Osteoblast (primary cell): ENCODE data around the gene JPH2. TPM values are rescaled to one million over a fixed set of nuclear protein-coding genes. Genes with fewer than 3 reads are reported as not detected.

Experiments
- DNase-seq: peaks from one replicate; pipeline ENCODE4 v3.0.0; 2011; ENCODE audit warnings: low spot score, mixed read lengths; ENCODE audit not compliant: insufficient read length; ENCODE audit errors: missing footprints
- H2AFZ ChIP-seq: 2 replicates; pipeline ENCODE4 v1.6.0; 2011; ENCODE audit warnings: mild to moderate bottlenecking, low read length
- H3K27ac ChIP-seq: 2 replicates; pipeline ENCODE4 v1.5.1; 2011; ENCODE audit warnings: mild to moderate bottlenecking, low read depth, low read length, moderate library complexity
- H3K27me3 ChIP-seq: 2 replicates; pipeline ENCODE4 v1.6.0; 2012; ENCODE audit warnings: mild to moderate bottlenecking, control low read depth, inconsistent platforms, low read length, moderate library complexity; ENCODE audit not compliant: insufficient read depth
- H3K36me3 ChIP-seq: 2 replicates; pipeline ENCODE4 v1.5.1; 2011; ENCODE audit warnings: mild to moderate bottlenecking, low read length, control low read depth, moderate library complexity; ENCODE audit not compliant: insufficient read depth
- H3K4me1 ChIP-seq: 2 replicates; pipeline ENCODE4 v1.5.1; 2011; ENCODE audit warnings: mild to moderate bottlenecking, low read length, control low read depth, moderate library complexity; ENCODE audit not compliant: insufficient read depth
- H3K4me2 ChIP-seq: 2 replicates; pipeline ENCODE4 v1.6.0; 2011; ENCODE audit warnings: mild to moderate bottlenecking, low read length; ENCODE audit not compliant: insufficient read depth
- H3K4me3 ChIP-seq: fragments of 200-600 bp; sonication (generic); 3 replicates; pipeline ENCODE4 v1.5.1; 2012; ENCODE audit warnings: mild to moderate bottlenecking, low read length, inconsistent platforms; ENCODE audit not compliant: insufficient read depth
- H3K79me2 ChIP-seq: 2 replicates; pipeline ENCODE4 v1.6.0; 2012; ENCODE audit warnings: mild to moderate bottlenecking, low read length, control low read depth, inconsistent platforms; ENCODE audit not compliant: insufficient read depth
- H3K9me3 ChIP-seq: 2 replicates; pipeline ENCODE4 v1.5.1; 2011; ENCODE audit warnings: low read depth, low read length, control low read depth
- H4K20me1 ChIP-seq: 2 replicates; pipeline ENCODE4 v1.6.0; 2012; ENCODE audit warnings: mild to moderate bottlenecking, low read length, control low read depth; ENCODE audit not compliant: insufficient read depth
- CTCF ChIP-seq: IDR thresholded peaks from 2 replicates; pipeline ENCODE4 v1.5.1; 2011; ENCODE audit warnings: mild to moderate bottlenecking, low read depth, low read length, moderate library complexity; ENCODE audit errors: extremely low read depth
- total RNA-seq: library from RNA; depleted of rRNA; stranded (reverse); fragments of >200 nt; gene quantifications from 2 replicates; pipeline ENCODE4 v1.2.3, GENCODE V29; 2012

Gene JPH2
- total RNA-seq, 1 donor, result 2.2 TPM

DNA sequence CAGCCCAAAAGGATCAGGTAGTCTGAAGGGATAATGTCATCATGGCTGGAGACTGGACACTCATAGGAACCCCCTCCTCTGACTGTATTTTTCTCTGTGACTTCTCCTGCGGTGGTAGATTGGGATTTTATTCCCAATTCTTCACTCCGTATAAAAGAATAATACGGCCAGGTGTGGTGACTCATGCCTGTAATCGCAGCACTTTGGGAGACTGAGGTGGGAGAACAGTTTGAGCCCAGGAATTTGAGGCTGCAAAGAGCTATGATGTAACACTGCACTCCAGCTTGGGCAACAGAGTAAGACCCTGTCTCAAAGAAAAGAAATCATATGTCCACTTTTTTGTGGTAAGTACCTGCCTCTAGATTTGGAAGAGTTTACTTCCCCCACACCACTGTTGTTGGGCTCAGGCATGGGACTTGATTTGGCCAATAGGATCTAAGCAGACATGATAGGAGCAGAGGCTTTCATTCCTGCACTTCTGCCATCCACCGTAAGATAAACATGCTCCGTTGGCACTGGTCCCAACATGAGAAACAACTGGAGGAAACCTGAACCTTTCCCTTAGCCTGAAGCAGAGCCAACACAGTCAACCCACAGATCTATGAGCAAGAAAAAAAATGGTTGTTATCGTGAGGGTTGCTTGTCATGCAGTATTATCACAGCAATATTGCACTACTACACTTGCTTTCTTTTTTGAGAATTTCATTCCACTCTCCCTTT lies 82.0 kb downstream of the JPH2 start:
- TF ChIP-seq CTCF, result no peak

GRCh38 chr20:44102582-44102981 lies 84.4 kb downstream of the JPH2 start:
- H3K27ac ChIP-seq, result no peak overlapping the region
- H3K4me2 ChIP-seq, result no peak overlapping the region
- no peaks in the 10 kb centered on the region for H3K36me3 ChIP-seq
- DNase-seq, result no peak
- H3K9me3 ChIP-seq, result no peaks in the 10 kb centered on the region
- no peak for TF ChIP-seq CTCF
- no peaks in the 10 kb centered on the region for H3K79me2 ChIP-seq
- H3K4me3 ChIP-seq, result no peak overlapping the region
- H4K20me1 ChIP-seq, result no peaks in the 10 kb centered on the region
- H2AFZ ChIP-seq, result no peak overlapping the region
- H3K4me1 ChIP-seq, result no peaks in the 10 kb centered on the region
- peaks cover 31% of the 10 kb centered on the region for H3K27me3 ChIP-seq

More for the DNA sequence above, 82.0 kb downstream of the JPH2 start:
- no peak for DNase-seq
- H3K36me3 ChIP-seq, result no peaks in the 10 kb centered on the region
- no peak overlapping the region for H3K4me3 ChIP-seq
- no peaks in the 10 kb centered on the region for H3K79me2 ChIP-seq
- no peak overlapping the region for H3K4me2 ChIP-seq
- peaks cover 5% of the 10 kb centered on the region for H3K9me3 ChIP-seq
- no peak overlapping the region for H2AFZ ChIP-seq
- H3K27me3 ChIP-seq, result peaks cover 37% of the 10 kb centered on the region
- H4K20me1 ChIP-seq, result no peaks in the 10 kb centered on the region
- no peak overlapping the region for H3K27ac ChIP-seq
- no peaks in the 10 kb centered on the region for H3K4me1 ChIP-seq

DNA sequence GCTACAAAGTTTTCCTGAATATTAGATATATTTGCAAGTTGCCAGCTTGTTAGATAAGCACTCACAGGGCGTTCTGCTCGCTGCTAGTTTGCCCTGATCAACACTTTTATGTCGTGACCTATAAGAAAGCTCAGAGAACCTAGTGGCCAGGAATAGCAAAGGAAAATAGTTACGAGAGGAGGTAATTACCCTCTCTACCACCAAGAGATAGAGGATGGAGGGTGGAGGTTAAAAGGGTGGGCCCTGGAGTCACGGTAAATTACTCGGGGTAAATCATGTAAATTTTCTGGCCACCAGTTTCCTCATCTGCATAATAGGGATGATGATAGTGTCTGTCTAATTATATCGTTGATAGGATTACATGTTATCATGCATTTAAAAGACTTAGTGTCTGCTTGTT lies 87.2 kb downstream of the JPH2 start:
- H4K20me1 ChIP-seq, result no peaks in the 10 kb centered on the region
- H3K4me3 ChIP-seq, result no peak overlapping the region
- DNase-seq, result no peak
- no peak overlapping the region for H2AFZ ChIP-seq
- peaks cover 15% of the 10 kb centered on the region for H3K27me3 ChIP-seq
- no peaks in the 10 kb centered on the region for H3K79me2 ChIP-seq
- no peak overlapping the region for H3K27ac ChIP-seq
- H3K4me1 ChIP-seq, result no peaks in the 10 kb centered on the region
- no peak overlapping the region for H3K4me2 ChIP-seq
- H3K9me3 ChIP-seq, result no peaks in the 10 kb centered on the region
- no peaks in the 10 kb centered on the region for H3K36me3 ChIP-seq
- no peak for TF ChIP-seq CTCF

DNA sequence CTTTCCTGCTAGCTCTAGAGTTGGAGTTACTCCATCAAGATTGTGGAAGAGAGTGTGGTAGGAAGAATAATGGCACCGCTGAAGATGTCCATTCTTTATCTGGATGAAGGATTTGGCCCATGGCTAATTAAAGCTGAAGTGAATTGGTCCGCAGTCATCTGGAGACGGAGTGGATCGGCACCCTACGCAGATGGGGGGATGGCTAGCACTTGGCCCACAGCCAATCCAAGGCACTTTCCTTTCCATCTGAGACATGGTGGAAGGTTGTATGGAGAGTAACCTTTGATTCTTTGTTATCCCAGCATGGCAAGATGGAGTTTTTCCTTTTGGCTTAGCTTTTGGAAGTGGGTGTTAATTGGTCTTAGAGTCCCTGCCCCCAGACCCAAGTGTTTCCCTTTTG lies 88.3 kb downstream of the JPH2 start:
- no peak overlapping the region for H3K27ac ChIP-seq
- TF ChIP-seq CTCF, result no peak
- H3K4me1 ChIP-seq, result no peaks in the 10 kb centered on the region
- no peaks in the 10 kb centered on the region for H4K20me1 ChIP-seq
- H3K27me3 ChIP-seq, result peaks cover 13% of the 10 kb centered on the region
- H3K9me3 ChIP-seq, result no peaks in the 10 kb centered on the region
- DNase-seq, result no peak
- no peak overlapping the region for H3K4me3 ChIP-seq
- H3K36me3 ChIP-seq, result no peaks in the 10 kb centered on the region
- H3K79me2 ChIP-seq, result no peaks in the 10 kb centered on the region
- H2AFZ ChIP-seq, result no peak overlapping the region
- no peak overlapping the region for H3K4me2 ChIP-seq
